GM21381 (cell line): ENCODE results near the gene NAA80.
"Not testable (repeated sequence)": the region's sequence is repeated elsewhere in the genome, so short reads cannot be mapped to it uniquely, and the experiment has no call there.

ENCODE experiments used
- ATAC-seq: cut with Tn5 transposase; IDR thresholded peaks from one replicate; pipeline ENCODE4 v1.9.1; 2021; ENCODE audit warnings: mild to moderate bottlenecking, moderate library complexity; ENCODE audit not compliant: unreplicated experiment

Gene NAA80

DNA sequence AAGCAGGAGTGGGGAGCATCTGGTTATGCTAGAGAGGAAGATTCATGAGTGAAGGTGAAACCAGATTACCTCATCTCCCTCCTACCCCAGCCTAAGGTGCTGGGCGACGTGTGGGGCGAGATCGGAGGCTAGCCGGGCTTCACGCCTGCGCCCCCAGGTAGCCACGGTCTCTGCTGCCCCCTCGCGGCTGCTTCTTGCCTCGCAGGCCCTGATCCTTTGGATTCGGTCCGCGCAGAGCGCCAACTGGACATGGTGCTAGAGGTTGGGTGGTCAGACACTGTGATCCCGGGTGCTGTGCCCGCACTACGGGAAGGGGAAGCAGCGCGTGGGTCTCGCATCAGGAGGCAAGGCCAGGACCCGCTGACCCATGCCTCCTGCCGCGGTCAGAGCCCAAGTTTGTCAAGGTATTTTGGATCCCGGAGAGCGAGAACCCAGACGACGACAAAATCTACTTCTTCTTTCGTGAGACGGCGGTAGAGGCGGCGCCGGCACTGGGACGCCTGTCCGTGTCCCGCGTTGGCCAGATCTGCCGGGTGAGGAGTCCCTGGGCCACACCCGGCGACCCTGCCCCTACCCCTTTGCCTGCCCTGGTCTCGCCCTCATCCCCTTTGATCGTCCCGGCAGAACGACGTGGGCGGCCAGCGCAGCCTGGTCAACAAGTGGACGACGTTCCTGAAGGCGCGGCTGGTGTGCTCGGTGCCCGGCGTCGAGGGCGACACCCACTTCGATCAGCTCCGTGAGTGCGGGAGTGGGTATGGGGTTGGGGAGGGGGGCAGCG is 26.1 kb downstream of the NAA80 start:
- peak; percentile 88 for ATAC-seq

DNA sequence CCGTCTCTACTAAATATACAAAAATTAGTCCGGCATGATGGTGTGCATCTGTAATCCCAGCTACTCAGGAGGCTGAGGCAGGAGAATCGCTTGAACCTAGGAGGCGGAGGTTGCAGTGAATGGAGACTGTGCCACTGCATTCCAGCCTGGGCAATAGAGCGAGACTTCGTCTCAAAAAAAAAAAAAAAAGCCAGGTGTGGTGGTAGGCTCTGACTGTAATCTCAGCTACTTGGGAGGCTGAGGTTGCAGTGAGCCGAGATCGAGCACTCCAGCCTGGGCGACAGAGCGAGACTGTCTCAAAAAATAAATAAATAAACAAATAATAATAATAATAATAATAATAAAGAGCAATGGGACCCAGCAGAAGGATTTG is 26.7 kb downstream of the NAA80 start:
- not testable (repeated sequence) for ATAC-seq

DNA sequence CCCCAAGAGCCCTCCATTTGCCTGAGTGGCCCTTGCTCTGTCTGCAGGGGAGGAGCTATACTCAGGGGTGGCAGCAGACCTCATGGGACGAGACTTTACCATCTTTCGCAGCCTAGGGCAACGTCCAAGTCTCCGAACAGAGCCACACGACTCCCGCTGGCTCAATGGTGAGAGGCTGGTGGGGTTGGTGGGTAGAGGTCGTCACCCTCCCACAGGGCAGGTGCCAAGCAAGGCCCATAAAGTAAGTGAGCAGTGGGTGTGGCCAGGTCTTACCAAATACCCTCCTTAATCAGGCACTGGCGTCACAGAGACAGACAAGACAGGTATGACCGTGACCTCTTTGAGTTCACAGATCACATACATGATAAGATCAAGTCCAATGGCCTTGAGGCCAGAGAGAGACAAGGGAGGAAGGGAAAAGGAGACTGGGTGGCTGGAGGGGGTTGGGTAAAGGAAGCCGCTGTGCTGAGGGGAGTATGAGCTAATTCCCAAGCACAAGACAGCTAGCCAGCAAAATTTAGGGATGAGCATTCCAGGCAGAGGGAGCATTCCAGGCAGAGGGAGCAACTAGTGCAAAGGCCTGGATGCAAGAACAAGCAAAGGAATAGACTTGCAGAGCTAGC is 27.8 kb downstream of the NAA80 start:
- ATAC-seq, result no peak

DNA sequence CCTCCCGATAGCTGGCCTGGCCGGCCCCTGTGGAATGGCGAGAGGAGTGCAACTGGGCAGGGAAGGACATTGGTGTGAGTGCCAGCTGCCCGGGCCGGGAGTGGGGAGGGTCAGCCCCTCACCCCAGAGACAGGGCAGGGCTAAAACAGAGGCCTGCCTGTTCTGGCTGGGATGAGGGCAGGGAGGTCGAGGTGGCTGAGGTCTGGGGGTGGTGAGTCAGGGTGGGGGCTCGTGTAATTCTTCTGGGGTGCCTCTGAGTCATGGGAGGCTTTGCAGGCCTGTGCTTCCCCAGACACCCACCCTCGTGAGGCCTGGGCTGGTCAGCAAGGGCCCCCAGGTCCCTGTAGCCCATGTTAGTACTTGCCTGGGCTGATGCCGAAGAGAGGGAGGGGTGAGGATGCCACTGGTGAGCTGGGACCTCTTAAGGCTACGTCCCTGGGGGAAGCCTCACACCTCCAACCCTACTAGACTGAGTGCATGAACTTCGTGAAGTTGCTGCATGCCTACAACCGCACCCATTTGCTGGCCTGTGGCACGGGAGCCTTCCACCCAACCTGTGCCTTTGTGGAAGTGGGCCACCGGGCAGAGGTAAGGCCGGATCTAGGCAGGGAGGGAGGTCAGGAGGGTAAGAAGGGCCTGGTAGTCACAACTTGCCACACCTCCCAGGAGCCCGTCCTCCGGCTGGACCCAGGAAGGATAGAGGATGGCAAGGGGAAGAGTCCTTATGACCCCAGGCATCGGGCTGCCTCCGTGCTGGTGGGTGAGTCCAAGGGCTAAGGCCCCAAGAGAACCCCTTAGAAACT is 28.6 kb downstream of the NAA80 start:
- ATAC-seq, result no peak

DNA sequence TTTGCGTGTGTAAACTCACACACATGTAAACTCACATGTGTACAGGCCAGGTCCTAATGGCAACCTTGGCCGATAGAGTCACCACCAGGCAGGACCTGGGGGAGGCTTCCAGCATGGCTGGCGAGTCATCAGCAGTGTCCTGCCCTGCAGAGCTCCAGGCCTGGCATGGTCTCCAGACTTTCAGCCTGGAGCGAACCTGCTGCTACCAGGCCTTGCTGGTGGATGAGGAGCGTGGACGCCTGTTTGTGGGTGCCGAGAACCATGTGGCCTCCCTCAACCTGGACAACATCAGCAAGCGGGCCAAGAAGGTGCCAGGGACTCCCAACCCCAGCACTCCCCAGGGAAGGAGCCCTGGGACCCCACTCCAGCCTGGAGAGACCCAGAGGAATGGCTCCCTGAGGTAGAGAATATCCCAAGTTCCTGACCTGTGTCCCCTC is 29.2 kb downstream of the NAA80 start:
- ATAC-seq, result no peak

DNA sequence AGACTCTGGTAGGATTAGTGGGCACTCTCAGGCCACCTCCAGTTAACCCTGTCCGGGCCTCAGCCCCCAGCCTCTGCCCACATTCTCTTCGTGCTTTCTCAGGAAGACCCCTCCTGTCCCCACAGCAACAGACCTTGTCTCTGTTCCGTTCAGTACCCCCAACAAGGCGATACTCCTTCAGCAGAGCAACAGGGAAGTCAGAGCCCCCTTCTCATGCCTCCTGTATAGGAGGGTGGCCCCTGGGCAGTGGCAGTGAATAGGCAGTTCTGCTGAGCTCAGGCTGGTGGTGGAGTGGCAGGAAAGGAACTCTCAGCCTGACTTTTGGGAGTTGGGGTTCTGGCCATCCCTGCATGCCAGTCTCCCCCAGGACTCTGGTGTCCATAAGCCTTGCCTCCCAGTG is 29.7 kb downstream of the NAA80 start:
- ATAC-seq, result no peak

DNA sequence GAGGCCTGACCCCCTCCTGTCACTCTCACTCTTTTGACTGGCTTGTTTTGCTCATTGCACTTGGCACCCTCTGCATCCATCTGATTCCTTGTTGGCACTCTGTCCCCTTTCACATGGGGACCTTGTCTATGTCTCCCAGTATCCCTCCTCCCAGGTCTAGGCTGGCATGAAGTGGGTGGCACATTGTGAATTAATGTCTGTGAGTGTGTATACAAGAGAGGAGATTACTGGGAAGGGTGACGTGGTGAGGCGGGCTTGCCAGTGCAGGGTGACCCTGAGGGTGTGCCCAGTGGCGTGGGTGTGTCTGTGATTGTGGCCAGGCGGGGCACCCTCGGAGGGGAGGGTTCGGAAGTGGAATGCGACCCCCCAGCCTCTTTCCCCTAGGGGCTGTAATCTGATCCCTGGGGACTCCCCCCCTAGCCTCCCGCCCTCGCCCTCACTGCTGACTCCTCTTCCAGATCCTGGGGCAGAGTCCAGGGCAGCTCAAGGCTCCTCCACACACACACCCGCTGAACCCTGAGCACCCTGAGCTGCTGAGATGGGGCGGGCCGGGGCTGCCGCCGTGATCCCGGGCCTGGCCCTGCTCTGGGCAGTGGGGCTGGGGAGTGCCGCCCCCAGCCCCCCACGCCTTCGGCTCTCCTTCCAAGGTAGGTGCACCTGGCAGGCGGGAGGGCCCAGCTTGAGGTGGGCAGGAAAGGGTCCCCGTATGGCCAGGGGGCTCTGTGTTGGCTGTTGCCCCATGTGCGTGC is 30.3 kb downstream of the NAA80 start, which contains the start of gene SEMA3B:
TSS of gene SEMA3B (plus strand) at position 445 of the 749 bp plus-strand sequence. CDS start at position 539, 94 bp downstream.
- no peak for ATAC-seq

DNA sequence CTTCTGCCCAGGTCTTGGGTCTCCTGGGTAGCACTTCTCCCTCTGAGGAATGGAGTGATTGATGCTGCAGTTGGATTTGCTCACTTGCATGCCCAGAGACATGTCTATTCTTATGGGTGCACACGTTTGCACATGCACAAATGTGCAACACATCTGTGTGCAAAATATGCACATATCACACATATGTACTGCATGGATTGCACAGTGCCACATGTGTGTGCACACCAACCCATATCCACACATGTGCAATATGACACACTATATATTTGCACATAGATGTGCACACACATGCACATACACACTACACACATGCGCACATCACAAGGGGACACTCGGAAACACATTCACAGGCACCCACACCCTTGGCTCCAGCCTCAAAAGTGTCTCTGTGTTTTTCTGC is 30.9 kb downstream of the NAA80 start:
- ATAC-seq, result no peak

DNA sequence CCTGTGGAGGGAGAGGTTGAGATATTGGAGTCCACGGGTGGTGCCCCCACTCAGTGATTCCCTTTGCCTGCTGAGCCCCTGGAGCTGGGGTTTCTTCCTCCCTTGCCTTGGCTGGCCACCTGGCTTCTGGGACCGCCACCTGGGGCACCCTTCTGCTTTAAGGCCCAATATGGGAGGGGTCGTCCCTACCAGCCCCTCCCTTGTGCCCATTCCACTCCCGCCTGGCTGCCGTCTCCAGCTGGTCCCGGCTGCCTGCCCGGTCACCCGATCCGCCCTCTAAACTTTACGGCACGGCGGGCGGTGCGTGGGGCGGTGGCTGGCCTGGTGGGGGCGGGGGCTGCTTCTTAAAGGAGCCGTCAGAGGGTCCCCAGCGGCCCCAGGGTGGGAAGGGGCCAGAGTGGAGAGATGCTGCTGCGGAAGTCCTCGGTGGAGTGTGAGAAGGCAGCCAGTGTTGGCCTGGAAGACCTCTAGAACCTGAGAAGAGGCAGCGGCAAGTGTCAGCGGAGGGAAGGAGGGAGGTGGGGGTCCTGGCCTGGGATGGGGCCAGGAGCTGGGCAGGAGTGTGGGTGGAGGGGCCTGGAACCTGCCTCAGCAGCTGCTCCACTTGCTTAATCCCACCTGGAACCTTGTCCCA is 31.8 kb downstream of the NAA80 start:
- ATAC-seq, result no peak

DNA sequence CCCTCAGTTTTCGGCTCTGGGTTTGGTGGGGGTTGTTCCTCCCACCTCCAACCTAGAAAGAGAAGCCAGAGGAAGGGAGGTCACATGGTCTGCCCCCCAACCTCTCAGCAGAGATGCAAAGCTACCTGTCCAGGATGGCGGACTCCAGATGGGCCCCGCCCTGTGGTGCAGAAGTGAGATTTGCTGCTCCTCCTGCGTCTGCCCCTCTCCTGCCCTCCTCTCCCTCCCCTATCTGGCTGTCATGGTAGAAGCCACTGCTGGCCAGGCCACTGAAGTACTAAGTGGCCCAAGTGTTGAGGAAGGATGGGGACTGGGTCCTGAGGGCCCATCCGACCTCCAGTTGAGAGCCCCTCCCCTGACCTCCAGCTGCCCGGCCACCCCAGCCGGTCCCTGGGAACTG is 32.4 kb downstream of the NAA80 start:
- ATAC-seq, result no peak

DNA sequence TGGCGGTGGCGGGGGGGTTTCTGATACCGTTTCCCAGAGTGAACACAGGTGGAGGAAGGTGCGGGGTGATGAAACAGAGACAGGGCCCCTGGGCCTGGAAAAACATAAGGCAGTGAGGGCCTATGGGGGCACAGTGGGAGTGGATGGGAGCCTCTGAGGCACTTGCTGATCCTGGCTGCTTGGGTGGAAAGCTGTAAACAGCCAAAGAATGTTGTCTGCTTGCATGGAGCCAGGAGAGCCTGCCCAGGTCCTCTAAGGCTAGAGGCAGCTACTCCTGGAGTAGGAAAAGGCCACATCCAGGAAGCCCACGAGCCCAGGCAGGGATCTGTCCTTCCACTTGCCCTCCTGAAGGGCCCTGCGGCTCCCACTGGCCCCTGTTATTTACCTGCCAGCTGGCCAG is 33.2 kb downstream of the NAA80 start:
- ATAC-seq, result no peak

DNA sequence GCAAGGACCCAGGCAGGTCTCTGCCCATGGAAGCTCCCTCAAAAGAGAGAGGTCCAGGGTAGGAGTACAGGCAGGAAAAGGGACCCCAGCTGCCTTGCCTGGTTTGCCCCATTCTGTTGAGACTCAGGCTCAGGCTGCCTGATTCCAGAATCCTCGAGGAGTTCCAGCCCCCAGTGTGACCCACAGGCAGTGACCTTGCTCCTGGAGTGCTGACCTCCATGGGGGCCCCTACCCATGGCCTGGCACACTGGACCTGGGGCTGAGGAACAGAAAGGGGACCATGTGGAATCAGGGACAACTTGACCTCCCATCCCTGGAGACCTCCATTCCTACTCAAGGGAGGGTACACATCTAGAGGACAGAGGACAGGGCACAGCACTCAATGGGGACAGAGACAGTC is 33.6 kb downstream of the NAA80 start:
- ATAC-seq, result no peak

DNA sequence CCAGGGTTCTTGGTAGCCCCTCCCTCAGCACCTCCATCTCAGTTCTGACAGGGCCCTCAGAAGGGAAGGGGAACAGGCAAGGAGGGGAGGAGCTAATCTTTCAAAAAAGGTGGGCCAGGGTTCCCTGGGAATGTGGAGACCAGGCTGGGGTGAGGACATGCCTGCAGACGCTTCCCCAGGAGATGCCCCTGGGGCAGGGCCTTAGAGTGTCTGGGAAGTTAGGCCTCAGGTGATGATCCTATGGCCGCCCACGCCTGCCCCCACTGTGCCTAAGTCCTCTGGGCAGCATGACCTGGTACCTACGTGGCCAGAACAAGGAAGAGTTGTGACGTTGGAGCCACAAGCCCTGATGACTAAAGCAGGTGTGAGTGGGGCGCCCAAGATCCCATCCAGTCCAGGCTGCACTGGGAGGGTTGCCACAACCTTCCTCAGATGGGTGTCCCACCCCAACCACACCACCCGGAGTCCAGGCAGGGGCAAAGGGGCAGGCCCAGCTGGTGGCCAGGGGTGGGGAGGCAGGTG is 34.2 kb downstream of the NAA80 start:
- no peak for ATAC-seq

DNA sequence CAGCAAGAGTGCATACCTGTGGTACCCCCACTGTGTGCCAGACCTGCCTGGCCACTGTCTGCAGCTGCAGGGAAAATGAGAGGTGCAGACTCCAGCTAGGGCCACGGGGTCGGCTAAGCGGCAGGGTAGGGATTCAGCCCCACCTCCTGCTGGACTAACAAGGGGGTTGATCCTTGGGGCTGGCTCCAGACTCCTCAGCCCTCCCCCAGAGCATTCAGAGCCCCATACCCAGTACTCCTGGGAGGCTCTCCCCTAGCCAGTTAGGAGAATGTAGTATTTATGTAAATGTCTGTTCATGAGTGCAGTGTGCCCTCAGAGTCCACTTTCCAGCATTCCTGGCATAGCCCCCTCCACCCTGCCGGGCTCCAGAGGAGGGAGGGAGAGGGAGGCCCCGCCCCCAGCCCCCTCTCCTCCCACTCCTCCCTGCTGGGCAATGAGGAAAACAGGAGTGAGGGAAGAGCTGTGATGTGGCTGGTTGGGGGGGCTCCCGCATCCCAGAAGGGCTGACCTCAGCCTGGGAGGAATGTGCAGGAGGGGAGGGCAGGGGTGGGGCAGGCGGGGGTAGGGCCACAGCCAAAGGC is 34.7 kb downstream of the NAA80 start:
- ATAC-seq, result no peak

DNA sequence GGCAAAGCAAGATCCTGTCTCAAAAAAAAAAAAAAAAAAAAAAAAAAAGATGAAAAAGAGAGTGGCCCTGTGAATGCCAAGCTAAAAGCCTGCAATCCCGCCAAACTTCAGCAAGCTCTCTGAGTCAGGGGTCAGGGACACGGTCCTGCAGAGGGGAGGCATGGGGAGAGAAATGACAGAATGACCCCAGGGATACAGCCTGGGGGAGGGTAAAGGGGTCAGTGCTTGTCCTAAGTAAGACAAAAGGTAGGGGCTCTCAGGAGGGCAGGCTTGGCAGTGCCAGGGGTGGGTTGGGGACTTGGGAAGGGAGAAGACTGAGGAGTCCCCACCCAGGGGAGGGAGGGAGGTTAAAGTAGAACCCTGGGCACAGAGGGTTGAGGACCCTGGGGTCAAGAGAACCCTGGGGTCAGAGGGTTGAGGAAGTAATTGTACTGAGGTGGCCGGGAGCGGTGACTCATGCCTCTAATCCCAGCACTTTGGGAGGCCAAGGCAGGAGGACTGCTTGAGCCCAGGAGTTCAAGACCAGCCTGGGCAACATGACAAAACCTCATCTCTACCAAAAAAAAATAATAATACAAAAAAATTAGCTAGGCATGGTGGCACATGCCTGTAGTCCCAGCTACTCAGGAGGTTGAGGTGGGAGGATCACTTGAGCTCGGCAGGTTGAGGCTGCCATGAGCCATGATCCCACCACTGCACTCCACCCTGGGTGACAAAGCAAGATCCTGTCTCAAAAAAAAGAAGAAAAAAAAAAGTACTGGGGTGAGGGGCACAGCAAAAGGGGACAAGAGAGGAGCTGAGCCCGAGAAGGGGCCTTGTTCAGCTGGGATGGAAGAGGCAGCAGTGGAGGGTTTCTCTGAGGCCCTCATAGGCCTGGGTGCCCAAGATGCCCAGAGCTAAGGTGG is 35.5 kb downstream of the NAA80 start:
- ATAC-seq, result no peak

DNA sequence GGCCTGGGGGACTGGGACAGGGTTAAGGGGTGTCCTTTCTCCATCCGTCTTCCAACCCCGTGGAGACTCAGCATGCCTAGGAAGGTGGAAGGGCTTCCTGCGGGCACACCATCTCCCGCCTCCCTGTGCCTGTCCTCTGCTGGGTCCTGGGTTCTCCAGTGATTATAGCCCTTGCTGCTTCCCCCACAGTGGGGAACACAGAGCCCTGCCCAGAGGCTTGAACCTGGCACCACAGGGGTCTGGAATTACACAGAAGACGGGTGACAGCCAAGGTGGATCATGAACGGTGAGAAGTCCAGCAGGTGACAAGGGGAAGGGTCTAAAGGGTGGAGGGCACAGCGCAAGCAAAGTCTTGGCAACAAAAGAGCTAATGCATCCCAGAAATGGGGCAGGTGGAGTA is 36.4 kb downstream of the NAA80 start:
- ATAC-seq, result no peak

DNA sequence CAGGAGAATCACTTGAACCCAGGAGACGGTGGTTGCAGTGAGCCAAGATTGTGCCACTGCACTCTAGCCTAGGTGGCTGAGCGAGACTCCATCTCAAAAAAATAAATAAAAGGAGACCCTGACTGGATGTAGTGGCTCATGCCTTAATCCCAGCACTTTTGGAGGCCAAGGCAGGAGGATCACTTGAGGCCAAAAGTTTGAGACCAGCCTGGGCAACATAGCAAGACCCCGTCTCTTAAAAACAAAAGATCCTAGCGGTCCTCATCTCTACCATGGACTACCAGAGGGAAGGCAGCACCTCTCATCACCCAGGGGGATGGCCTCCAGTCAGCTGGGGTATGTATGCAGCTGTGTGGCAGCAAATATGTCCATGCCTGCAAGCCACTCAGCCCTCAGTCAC is 37.0 kb downstream of the NAA80 start:
- not testable (repeated sequence) for ATAC-seq

DNA sequence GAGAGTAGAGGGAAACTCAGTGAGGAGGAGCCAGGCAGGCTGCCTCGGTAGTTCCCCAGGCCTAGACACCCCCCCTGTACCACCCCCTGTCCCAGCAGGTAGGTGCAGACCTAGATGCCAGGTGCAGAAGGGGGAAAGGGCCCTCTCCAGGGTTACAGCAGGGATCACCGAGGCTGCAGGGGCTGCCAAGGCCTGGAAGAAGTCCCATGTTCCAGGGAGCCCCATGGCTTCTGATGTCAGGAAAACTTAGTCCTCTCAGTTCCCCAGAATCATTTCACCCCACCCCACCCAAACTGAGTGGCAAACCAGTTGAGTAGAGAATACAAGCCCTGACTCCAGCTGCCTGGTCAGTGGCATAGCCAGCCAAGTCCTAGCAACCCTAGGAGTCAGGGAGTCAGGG is 37.7 kb downstream of the NAA80 start:
- no peak for ATAC-seq

DNA sequence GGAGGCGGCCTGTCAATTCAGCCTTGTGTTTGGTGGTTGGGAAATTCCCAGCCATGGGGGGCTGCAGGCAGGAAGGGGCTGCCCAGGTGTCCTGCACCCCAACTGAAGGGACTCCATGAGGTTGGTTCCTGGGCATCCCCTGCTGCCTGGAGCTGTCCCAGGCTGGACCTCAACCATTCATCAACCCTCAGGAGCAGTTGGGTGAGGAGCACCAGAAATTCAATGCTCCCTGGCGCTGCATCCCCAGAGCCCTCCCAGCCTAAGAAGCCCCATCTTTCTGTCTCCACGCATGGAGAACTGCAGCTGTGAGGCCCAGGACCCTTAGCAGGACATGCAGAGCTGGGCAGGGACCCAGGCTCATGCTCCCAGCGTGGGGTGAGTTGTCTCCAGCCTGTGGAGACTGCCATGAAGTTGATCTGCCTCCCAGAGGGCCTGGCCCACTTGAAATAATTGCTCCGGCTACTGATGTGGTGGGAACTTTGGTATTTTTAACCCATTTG is 38.2 kb downstream of the NAA80 start:
- ATAC-seq, result no peak
